ENCODE data around the gene DOK4. TPM values are rescaled to one million over a fixed set of nuclear protein-coding genes. Genes with fewer than 3 reads are reported as not detected.

Gene DOK4
- total RNA-seq, 1 donor from 2014 or later: 25.5 TPM

GRCh38 chr16:57510016-57510871 is 24.0 kb upstream of the DOK4 start:
- no peak for TF ChIP-seq EZH2 (IDR thresholded peaks at IDR 0.05; ENCODE audit: insufficient read depth, low read length)
- TF ChIP-seq CTCF (IDR thresholded peaks at IDR 0.05; ENCODE audit: insufficient read depth, low read depth, low read length): no peak
- FAIRE-seq (no peak), DNase-seq (ENCODE audit: low read depth) (no peak)
- H3K4me3 ChIP-seq (ENCODE audit: insufficient read depth, low read depth, low read length): no peak overlapping the region
- no peaks in the 10 kb centered on the region for H4K20me1 ChIP-seq (ENCODE audit: insufficient read depth, low read length)
- no peak overlapping the region for H2AFZ ChIP-seq (ENCODE audit: low read depth, low read length)
- no peak overlapping the region for H3K4me2 ChIP-seq (ENCODE audit: low read length)
- no peaks in the 10 kb centered on the region for H3K36me3 ChIP-seq (ENCODE audit: insufficient read depth, low read length)
- peaks cover 13% of the 10 kb centered on the region for H3K27me3 Mint-ChIP-seq (ENCODE audit: low read depth, unreplicated experiment)
- H3K27ac ChIP-seq (ENCODE audit: low read depth, low read length): no peak overlapping the region
- no peaks in the 10 kb centered on the region for H3K4me1 Mint-ChIP-seq (ENCODE audit: low read depth, unreplicated experiment)
- no peak overlapping the region for H3K9ac ChIP-seq (ENCODE audit: low read length)
- peaks cover 1% of the 10 kb centered on the region for H3K36me3 Mint-ChIP-seq (ENCODE audit: low read depth, unreplicated experiment)
- H3K79me2 ChIP-seq (ENCODE audit: insufficient read depth, low read length): no peaks in the 10 kb centered on the region
- no peak overlapping the region for H3K4me3 Mint-ChIP-seq (ENCODE audit: unreplicated experiment)
- H3K4me1 ChIP-seq (ENCODE audit: insufficient read depth, low read length): no peaks in the 10 kb centered on the region
- H3K9me3 ChIP-seq (ENCODE audit: insufficient read depth, low read depth, low read length): no peaks in the 10 kb centered on the region
- no peak overlapping the region for H3K27ac Mint-ChIP-seq (ENCODE audit: unreplicated experiment)
- H3K27me3 ChIP-seq (ENCODE audit: insufficient read depth, low read length): peaks cover 5% of the 10 kb centered on the region
- no peaks in the 10 kb centered on the region for H3K9me3 Mint-ChIP-seq (ENCODE audit: unreplicated experiment)

GRCh38 chr16:57509231-57509923 is 23.1 kb upstream of the DOK4 start:
- no peaks in the 10 kb centered on the region for H3K9me3 ChIP-seq (ENCODE audit: insufficient read depth, low read depth, low read length)
- no peaks in the 10 kb centered on the region for H3K79me2 ChIP-seq (ENCODE audit: insufficient read depth, low read length)
- no peak for TF ChIP-seq EZH2 (IDR thresholded peaks at IDR 0.05; ENCODE audit: insufficient read depth, low read length)
- no peak for TF ChIP-seq CTCF (IDR thresholded peaks at IDR 0.05; ENCODE audit: insufficient read depth, low read depth, low read length)
- Mint-ChIP-seq H3K9me3 (ENCODE audit: unreplicated experiment) (no peaks in the 10 kb centered on the region), H3K4me3 (ENCODE audit: unreplicated experiment) (no peak overlapping the region), H3K36me3 (ENCODE audit: low read depth, unreplicated experiment) (no peaks in the 10 kb centered on the region), H3K4me1 (ENCODE audit: low read depth, unreplicated experiment) (no peaks in the 10 kb centered on the region), H3K27ac (ENCODE audit: unreplicated experiment) (no peak overlapping the region), H3K27me3 (ENCODE audit: low read depth, unreplicated experiment) (peaks cover 18% of the 10 kb centered on the region)
- no peak for FAIRE-seq
- H3K27ac ChIP-seq (ENCODE audit: low read depth, low read length): no peak overlapping the region
- DNase-seq (ENCODE audit: low read depth): no peak
- peaks cover 8% of the 10 kb centered on the region for H3K27me3 ChIP-seq (ENCODE audit: insufficient read depth, low read length)
- no peaks in the 10 kb centered on the region for H4K20me1 ChIP-seq (ENCODE audit: insufficient read depth, low read length)
- H3K4me1 ChIP-seq (ENCODE audit: insufficient read depth, low read length): no peaks in the 10 kb centered on the region
- no peak overlapping the region for H2AFZ ChIP-seq (ENCODE audit: low read depth, low read length)
- no peak overlapping the region for H3K4me3 ChIP-seq (ENCODE audit: insufficient read depth, low read depth, low read length)
- no peak overlapping the region for H3K9ac ChIP-seq (ENCODE audit: low read length)
- H3K4me2 ChIP-seq (ENCODE audit: low read length): no peak overlapping the region
- H3K36me3 ChIP-seq (ENCODE audit: insufficient read depth, low read length): no peaks in the 10 kb centered on the region
